NCI-H82 treated with DMSO at 0.1 percent for 48 hours (cell line): Measurements from ENCODE around the gene TAL1.

ENCODE experiments used
- DNase-seq: peaks from one replicate; lab custom pipeline; 2025; ENCODE audit not compliant: unreplicated experiment; lab: John Stamatoyannopoulos, UW

TAL1 gene

DNA sequence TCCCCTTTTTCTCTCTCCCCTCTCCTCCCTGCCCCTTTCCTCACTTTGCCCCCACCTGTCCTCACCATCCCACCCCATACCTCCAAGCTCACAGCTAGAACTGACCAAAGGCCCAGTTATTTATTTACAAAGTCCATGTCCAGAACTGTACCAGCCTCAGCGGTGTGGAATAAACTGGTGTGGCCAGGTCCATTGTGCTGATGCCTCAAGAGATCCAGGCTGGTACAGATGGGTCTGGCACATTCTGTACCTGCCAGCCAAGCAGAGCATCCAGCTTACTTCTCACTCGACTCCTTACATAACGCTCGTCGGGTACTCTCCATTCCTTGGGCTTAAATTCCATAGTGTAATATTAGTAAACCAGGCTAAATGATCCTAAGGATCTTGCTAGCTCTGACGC is 54.0 kb downstream of the TAL1 start:
- no peak for DNase-seq

DNA sequence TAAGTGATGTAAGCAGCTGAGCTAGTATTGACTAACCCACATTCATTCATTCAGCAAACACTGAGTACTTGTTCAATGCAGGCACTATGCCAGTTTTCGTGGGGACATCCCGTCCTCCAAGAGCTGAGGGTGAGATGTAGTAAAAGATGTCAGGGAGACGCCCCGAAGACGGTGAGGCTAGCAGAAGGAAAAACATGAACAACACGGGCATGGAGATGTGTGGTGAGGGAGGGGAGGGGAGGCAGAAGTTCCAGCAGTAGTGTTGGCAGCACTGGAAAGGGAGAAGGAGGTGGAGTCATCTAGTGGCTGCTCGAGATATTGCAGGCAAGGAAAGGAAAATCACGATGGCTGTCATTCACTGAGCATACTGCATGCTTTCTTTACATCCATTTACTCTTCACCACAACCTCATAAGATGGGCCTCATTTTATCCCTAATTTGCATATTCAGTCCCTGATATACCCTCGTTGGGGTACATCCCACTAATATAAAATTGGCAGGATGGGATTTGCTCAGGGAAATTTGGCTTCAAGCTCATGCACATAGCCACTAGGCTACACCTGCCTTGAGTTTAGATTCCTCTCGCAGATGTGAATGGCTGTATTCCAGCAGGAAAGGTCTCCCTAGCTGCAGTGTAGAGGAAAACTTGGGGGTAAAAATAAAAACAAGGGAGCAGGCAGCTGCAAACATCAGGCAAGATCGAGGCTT is 56.6 kb downstream of the TAL1 start:
- peak; percentile 42 for DNase-seq

DNA sequence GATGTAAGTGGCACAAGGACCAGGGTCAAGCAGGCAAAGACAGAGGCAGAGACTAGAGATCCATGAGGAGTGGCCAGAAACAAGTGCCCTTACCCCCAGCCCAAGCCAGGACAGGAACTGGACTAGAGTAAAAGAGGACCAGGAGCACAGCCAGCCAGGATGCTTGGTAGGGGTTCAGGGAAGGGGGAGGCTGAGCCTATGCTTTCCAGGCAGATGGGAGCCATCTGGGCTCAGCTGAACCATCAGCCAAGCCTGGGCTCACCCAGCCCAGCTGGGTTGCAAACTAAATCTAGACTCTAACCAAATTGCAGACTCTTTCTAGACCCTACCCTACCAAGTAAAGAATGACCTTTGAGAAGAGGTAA is 57.4 kb downstream of the TAL1 start:
- no peak for DNase-seq

DNA sequence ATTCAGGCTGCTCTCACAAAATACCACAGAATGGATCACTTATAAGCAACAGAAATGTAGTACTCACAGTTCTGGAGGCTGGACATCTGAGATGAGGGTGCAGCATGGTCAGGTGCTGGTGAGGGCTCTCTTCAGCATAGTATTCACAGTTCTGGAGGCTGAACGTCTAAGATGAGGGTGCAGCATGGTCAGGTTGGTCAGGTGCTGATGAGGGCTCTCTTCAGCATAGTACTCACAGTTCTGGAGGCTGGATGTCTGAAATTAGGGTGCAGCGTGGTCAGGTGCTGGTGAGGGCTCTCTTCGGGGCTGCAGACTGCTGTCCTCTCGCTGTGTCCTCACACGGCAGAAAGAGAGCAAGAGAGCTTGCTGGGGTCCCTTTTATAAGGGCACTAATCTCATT is 59.2 kb downstream of the TAL1 start:
- no peak for DNase-seq
